ENCODE measurements around the gene SORCS2. TPM values are rescaled to one million over a fixed set of nuclear protein-coding genes. Genes with fewer than 3 reads are reported as not detected.

Gene SORCS2
- total RNA-seq, 1 donor from 2014 or later = 3.0 TPM

GRCh38 chr4:7561557-7561956 is 369.2 kb downstream of the SORCS2 start:
- H3K4me1 Mint-ChIP-seq (ENCODE audit: unreplicated experiment) = no peaks in the 10 kb centered on the region
- no peaks in the 10 kb centered on the region for H3K36me3 Mint-ChIP-seq (ENCODE audit: unreplicated experiment)
- no peak overlapping the region for H3K4me3 Mint-ChIP-seq (ENCODE audit: unreplicated experiment)
- no peak for TF ChIP-seq CTCF (IDR thresholded peaks at IDR 0.05)
- H3K27me3 Mint-ChIP-seq (ENCODE audit: unreplicated experiment) = no peaks in the 10 kb centered on the region
- peaks cover 4% of the 10 kb centered on the region for H3K9me3 Mint-ChIP-seq (ENCODE audit: unreplicated experiment)
- no peak overlapping the region for H3K27ac Mint-ChIP-seq (ENCODE audit: unreplicated experiment)
- DNase-seq (ENCODE audit: extremely low spot score, unreplicated experiment) = no peak

DNA sequence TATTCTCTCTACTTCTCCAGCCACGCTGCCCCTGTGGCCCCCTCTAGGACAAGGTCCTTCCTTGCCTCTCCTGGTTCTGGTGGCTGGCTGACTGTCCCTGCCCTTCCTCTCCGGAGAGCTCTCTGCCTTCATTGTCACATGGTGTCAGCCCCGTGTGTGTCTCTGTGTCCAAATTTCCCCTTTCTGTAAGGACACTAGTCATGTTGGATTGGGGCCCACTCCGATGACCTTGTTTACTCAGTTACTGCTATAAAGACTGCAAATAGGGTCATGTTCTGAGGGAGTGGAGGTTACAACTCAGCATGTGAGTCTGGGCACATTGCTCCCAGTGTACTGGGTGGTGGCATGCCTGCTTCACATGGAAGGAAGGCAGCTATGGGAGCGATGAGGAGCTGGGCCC is 371.9 kb downstream of the SORCS2 start:
- no peak overlapping the region for H3K4me3 Mint-ChIP-seq (ENCODE audit: unreplicated experiment)
- H3K27me3 Mint-ChIP-seq (ENCODE audit: unreplicated experiment) = no peaks in the 10 kb centered on the region
- no peak overlapping the region for H3K27ac Mint-ChIP-seq (ENCODE audit: unreplicated experiment)
- TF ChIP-seq CTCF (IDR thresholded peaks at IDR 0.05) = no peak
- peaks cover 3% of the 10 kb centered on the region for H3K9me3 Mint-ChIP-seq (ENCODE audit: unreplicated experiment)
- no peak for DNase-seq (ENCODE audit: extremely low spot score, unreplicated experiment)
- H3K36me3 Mint-ChIP-seq (ENCODE audit: unreplicated experiment) = no peaks in the 10 kb centered on the region
- no peaks in the 10 kb centered on the region for H3K4me1 Mint-ChIP-seq (ENCODE audit: unreplicated experiment)

GRCh38 chr4:7565483-7565882 is 373.1 kb downstream of the SORCS2 start:
- TF ChIP-seq CTCF (IDR thresholded peaks at IDR 0.05) = no peak
- no peaks in the 10 kb centered on the region for H3K27me3 Mint-ChIP-seq (ENCODE audit: unreplicated experiment)
- peaks cover 3% of the 10 kb centered on the region for H3K9me3 Mint-ChIP-seq (ENCODE audit: unreplicated experiment)
- no peak overlapping the region for H3K4me3 Mint-ChIP-seq (ENCODE audit: unreplicated experiment)
- H3K4me1 Mint-ChIP-seq (ENCODE audit: unreplicated experiment) = no peaks in the 10 kb centered on the region
- no peak for DNase-seq (ENCODE audit: extremely low spot score, unreplicated experiment)
- no peaks in the 10 kb centered on the region for H3K36me3 Mint-ChIP-seq (ENCODE audit: unreplicated experiment)
- no peak overlapping the region for H3K27ac Mint-ChIP-seq (ENCODE audit: unreplicated experiment)

- no peaks in the 10 kb centered on the region for H3K36me3 Mint-ChIP-seq (ENCODE audit: unreplicated experiment)
- H3K4me3 Mint-ChIP-seq (ENCODE audit: unreplicated experiment) = no peak overlapping the region
- H3K4me1 Mint-ChIP-seq (ENCODE audit: unreplicated experiment) = no peaks in the 10 kb centered on the region
- peaks cover 6% of the 10 kb centered on the region for H3K9me3 Mint-ChIP-seq (ENCODE audit: unreplicated experiment)
- TF ChIP-seq CTCF (IDR thresholded peaks at IDR 0.05) = no peak
- H3K27me3 Mint-ChIP-seq (ENCODE audit: unreplicated experiment) = no peaks in the 10 kb centered on the region
- H3K27ac Mint-ChIP-seq (ENCODE audit: unreplicated experiment) = no peak overlapping the region
- no peak for DNase-seq (ENCODE audit: extremely low spot score, unreplicated experiment)
Measured at GRCh38 chr4:7569810-7570783, 377.8 kb downstream of the SORCS2 start.

GRCh38 chr4:7571001-7571400 is 378.7 kb downstream of the SORCS2 start:
- no peak overlapping the region for H3K4me3 Mint-ChIP-seq (ENCODE audit: unreplicated experiment)
- H3K27me3 Mint-ChIP-seq (ENCODE audit: unreplicated experiment) = no peaks in the 10 kb centered on the region
- DNase-seq (ENCODE audit: extremely low spot score, unreplicated experiment) = no peak
- H3K4me1 Mint-ChIP-seq (ENCODE audit: unreplicated experiment) = no peaks in the 10 kb centered on the region
- H3K27ac Mint-ChIP-seq (ENCODE audit: unreplicated experiment) = no peak overlapping the region
- no peaks in the 10 kb centered on the region for H3K36me3 Mint-ChIP-seq (ENCODE audit: unreplicated experiment)
- TF ChIP-seq CTCF (IDR thresholded peaks at IDR 0.05) = no peak
- H3K9me3 Mint-ChIP-seq (ENCODE audit: unreplicated experiment) = peaks cover 14% of the 10 kb centered on the region
